GM21786 (cell line): ENCODE data around the gene DPEP2.
"Not testable (repeated sequence)": the region's sequence is repeated elsewhere in the genome, so short reads cannot be mapped to it uniquely, and the experiment has no call there.

ENCODE experiments used
- ATAC-seq: cut with Tn5 transposase; IDR thresholded peaks from one replicate; pipeline ENCODE4 v1.9.1; 2021; ENCODE audit not compliant: unreplicated experiment

Gene DPEP2

DNA sequence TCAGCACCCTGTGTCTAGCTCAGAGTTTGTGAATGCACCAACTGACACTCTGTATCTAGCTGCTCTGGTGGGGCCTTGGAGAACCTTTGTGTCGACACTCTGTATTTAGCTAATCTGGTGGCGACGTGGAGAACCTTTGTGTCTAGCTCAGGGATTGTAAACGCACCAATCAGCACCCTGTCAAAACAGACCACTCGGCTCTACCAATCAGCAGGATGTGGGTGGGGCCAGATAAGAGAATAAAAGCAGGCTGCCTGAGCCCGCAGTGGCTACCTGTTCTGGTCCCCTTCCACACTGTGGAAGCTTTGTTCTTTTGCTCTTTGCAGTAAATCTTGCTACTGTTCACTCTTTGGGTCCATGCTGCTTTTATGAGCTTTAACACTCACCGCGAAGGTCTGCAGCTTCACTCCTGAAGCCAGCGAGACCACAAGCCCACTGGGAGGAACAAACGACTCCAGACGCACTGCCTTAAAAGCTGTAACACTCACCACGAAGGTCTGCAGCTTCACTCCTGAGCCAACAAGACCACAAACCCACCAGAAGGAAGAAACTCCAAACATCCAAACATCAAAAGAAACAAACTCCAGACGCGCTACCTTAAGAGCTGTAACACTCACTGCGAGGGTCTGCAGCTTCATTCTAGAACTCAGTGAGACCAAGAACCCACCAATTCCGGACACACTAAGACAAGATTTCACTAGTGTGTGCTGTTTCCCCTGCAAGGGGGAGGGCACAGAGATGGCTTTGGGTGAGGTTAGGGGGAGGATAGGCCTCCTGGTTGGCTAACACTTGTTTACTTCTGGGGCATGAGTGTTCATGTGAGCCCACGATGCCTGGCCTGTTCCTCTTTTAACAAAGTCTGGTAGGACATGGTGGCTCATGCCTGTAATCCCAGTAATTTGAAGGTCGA lies at the start of gene DPEP2:
DPEP2 (minus strand) TSS at position 706 of the 910 bp plus-strand sequence. CDS start 6,272 bp downstream, outside the sequence.
- not testable (repeated sequence) for ATAC-seq

- ATAC-seq: no peak
These were observed 48.7 kb upstream of the DPEP2 start for GRCh38 chr16:68047987-68048386.

- no peak for ATAC-seq
These were observed 46.8 kb upstream of the DPEP2 start for GRCh38 chr16:68046106-68046505.

GRCh38 chr16:68041783-68042182 lies 42.5 kb upstream of the DPEP2 start:
- ATAC-seq: no peak

- peak; percentile 76 for ATAC-seq
These were observed 41.4 kb upstream of the DPEP2 start for GRCh38 chr16:68040506-68041288.

- ATAC-seq: no peak
These were observed 38.7 kb upstream of the DPEP2 start for GRCh38 chr16:68037841-68038597.

- ATAC-seq: no peak
These were observed 35.9 kb upstream of the DPEP2 start for GRCh38 chr16:68035227-68035626.

DNA sequence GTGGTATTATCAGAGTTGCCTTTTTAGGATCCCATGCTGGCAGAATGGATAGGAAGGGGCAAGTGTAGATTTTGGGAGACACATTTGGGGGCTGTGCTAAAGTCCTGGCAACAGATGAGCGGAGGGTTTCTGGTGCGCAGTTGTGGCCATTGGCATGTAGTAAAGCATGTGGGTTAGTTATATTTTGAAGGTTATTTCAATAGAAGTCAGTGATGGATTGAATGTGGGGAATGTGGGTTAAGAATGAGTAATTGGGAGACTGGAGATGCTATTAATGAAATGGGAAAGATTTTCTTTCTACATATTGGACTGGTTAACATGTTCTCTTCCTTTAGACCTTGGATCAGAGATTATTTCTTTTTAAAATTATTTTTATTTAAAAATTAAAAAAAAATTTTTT lies 33.8 kb upstream of the DPEP2 start:
- ATAC-seq: no peak

DNA sequence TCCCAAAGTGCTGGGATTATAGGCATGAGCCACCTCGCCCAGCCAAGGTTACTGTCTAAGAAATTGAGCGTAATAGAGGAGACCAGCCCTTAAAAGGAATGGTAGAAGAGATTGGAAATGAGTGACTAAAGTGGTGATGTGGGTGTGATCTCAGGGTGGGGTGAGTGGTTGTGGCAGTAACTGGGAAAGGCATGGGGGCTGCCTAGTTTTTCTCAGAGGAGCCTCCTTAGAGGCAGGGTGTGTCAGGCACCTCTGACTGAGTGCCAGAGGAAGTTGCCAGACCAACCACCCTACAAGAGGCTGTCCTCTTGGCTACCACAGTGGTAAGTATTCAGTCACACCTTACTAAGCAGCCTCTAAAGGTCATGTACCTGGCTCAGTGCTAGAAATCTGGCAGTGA lies 32.7 kb upstream of the DPEP2 start:
- no peak for ATAC-seq

DNA sequence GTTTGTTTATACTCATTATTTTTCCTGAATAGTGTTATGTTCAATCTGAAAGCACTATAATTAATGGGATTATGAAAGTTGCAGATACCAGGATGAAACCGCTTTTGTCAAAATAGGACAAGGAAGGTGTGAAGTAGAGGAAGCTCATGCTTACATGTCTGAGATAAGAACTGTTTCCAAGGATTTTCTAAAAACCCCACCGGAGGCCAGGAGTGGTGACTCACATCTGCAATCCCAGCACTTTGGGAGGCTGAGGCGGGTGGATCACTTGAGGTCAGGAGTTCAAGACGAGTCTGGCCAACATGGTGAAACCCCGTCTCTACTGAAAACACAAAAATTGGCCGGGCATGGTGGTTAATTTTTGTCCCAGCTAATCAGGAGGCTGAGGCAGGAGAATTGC lies 30.8 kb upstream of the DPEP2 start:
- not testable (repeated sequence) for ATAC-seq

GRCh38 chr16:68028996-68029395 lies 29.7 kb upstream of the DPEP2 start:
- no peak for ATAC-seq

- peak; percentile 78 for ATAC-seq
These were observed 23.6 kb upstream of the DPEP2 start, which contains the start of the genes DDX28 and DUS2 for GRCh38 chr16:68022728-68023537. Gene DDX28 (minus strand): TSS chr16:68023232. CDS start chr16:68023202, 30 bp downstream. Gene DUS2 (plus strand): TSS chr16:68023284. CDS start chr16:68038024, 14,740 bp downstream.

DNA sequence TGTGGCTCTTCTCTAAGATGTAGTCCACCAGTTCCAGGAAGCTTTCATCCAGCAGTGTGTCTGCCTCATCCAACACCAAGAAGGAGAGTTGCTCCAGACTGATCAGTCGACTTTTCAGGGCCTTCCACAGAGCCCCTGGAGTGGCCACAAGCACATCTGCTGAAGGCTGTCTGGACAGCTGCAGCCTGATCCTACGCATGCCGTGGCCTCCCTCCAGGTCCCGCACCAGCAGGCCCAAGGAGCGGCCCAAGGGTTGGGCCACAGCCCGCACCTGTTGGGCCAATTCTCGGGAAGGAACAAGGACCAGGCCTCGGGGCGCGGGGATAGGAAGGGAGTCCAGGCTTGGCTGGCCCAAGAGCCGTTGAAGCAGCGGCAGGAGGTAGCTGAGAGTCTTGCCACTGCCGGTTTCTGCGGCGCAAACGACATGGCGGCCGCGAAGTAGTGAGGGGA lies 23.0 kb upstream of the DPEP2 start:
- ATAC-seq: no peak

DNA sequence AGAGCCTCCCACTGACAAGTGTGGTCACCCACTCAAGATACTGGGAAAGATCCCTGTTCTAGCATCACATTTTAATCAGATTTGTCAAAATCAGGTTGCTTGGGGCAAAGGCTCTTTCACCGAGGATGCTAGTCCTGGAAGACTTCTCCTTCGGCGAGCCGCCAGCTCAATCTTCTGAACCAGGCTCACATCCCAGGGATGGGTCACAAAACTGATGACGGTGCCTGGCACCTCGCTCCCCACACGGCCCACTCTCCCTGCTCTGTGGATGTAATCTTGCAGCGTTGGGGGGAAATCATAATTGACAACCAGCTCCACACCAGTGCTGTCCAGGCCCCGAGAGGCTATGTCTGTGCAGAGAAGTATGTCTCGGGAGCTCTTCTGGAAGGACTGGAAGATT lies 22.2 kb upstream of the DPEP2 start:
- no peak for ATAC-seq

DNA sequence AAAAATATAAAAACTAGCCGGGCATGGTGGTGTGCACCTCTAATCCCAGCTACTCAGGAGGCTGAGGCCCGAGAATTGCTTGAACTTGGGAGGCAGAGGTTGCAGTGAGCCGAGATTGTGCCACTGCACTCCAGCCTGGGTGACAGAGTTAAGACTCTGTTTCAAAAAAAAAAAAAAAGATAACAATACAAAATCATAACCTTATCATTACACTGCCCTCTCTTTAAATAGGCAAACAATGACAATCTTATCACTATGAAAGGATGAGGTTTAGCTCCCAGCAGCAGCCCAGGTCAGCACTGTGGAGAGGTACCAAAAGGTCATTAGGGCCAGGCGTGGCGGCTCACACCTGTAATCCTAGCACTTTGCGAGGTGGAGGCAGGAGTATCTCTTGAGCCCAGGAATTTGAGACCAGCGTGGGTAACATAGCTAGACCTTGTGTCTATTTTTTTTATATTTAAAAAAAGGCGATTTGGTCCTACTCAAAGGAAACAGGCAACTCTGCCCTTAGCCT lies 19.9 kb upstream of the DPEP2 start:
- ATAC-seq: no peak

DNA sequence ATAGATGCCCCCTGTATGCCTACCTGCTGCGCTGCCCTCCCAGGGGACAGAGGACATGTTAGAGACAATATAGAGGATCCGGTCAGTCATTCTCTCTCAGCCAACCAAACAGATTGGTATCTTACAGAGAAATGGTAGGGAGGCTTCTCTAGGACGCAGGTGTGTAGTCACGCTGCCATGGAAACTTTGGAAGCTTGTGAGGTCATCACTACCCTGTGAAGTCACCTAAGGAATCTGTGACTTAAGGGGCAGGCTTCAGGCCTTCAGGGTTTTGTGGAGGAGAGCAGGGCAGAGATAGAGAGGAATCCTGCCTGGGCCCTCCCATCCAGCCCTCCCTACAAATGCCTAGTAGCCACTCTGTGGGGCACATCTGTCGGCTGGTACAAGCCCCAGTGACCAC lies 16.4 kb upstream of the DPEP2 start, which contains the start of gene DPEP2NB:
DPEP2NB (minus strand) TSS at position 231 of the 400 bp plus-strand sequence; CDS start at position 90, 141 bp downstream.
- ATAC-seq: no peak

DNA sequence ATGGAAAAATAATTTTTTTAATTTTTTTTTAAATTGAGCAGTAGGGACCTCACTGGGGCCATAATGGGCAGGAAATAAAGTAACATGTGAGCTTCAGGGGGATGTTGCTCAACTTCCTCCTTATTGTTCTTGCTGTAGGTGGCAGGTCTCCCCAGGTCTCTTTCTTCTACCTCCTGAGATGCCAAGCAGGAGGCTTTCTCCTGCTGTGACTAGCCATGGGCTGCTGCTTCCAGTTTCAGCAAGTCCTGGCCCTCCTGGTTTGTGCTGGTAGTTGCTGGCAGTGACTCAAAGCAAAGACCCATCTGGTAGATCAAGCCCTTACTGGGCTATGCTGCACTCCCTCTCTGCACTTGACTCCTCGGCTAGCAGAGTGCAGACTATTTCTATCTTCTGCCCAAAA lies 14.2 kb upstream of the DPEP2 start:
- ATAC-seq: no peak

DNA sequence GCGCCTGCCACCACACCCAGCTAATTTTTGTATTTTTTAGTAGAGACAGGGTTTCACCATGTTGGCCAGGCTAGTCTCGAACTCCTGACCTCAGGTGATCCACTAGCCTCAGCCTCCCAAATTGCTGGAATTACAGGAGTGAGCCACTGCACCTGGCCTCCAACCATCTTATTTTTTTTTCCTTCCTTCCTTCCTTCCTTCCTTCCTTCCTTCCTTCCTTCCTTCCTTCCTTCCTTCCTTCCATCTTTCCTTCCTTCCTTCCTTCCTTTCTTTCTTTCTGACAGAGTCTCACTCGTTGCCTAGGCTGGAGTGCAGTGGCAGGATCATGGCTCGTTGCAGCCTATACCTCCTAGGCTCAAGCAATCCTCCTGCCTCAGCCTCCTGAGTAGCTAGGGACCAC lies 10.6 kb upstream of the DPEP2 start:
- not testable (repeated sequence) for ATAC-seq

DNA sequence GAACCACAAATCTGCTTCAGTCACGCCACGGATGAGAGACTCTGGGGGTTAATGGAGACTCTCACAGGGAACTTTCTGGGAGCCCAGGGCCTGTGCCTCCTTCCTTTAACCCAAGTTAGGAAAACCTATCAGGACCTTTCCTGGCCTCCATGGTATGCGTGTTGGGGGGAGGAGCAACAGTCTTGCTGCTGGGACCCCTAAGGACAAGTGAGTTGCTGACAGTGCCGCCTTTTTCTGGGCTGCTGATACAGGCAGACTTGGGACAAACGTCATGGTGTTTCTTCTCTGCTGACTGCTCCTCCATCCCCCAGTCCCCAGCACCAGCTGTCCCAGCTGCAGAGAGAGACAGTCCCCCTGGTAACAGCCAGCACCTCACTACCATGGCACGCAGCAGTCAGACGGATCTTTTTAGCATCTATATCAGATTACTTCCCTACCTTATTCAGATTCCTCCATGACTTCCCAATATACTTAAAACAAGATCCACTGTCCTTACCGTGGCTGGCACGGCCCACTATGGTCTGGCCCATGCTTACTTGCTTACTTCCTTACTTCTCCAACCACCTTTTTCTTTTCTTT lies 10.0 kb upstream of the DPEP2 start:
- no peak for ATAC-seq
